Upper lobe of right lung (tissue), 1 donor: Measurements from ENCODE around the gene RPS15. TPM values are rescaled to one million over a fixed set of nuclear protein-coding genes. Genes with fewer than 3 reads are reported as not detected.

Experiments used
- ATAC-seq: fragments of 200-7000 bp; cut with Tn5 transposase; one replicate; pipeline ENCODE4 v1.9.1; 2020; ENCODE audit warnings: mild to moderate bottlenecking, moderate library complexity
- DNase-seq: peaks from one replicate; pipeline ENCODE4 v3.0.0-alpha.2; 2020
- H3K27ac ChIP-seq: fragments of 200-600 bp; one replicate; pipeline ENCODE4 v1.8.0; 2022
- H3K27me3 ChIP-seq: fragments of 200-600 bp; one replicate; pipeline ENCODE4 v1.8.0; 2022; ENCODE audit warnings: mild to moderate bottlenecking
- H3K36me3 ChIP-seq: fragments of 200-600 bp; one replicate; pipeline ENCODE4 v1.8.0; 2022
- H3K4me1 ChIP-seq: fragments of 200-600 bp; one replicate; pipeline ENCODE4 v1.8.0; 2022
- H3K4me3 ChIP-seq: fragments of 200-600 bp; one replicate; pipeline ENCODE4 v1.8.0; 2022; ENCODE audit warnings: mild to moderate bottlenecking
- H3K9me3 ChIP-seq: fragments of 200-600 bp; one replicate; pipeline ENCODE4 v1.8.0; 2022
- CTCF ChIP-seq: fragments of 200-600 bp; IDR thresholded peaks from one replicate; pipeline ENCODE4 v1.8.0; 2022; ENCODE audit warnings: antibody characterized with exemption
- intact Hi-C: fragments of 100-400 bp; cut with DNase I; formaldehyde crosslinking; loops from one replicate; pipeline ENCODE4 v1.11.0; 2022
- total RNA-seq: library from RNA; stranded (reverse); fragmentation: NEBNext Ultra II Directional; extraction: Animal tissue kit (Norgen Biotek cat#: 25700); gene quantifications from one replicate; pipeline ENCODE4 v1.2.1, GENCODE V29; 2021
- donor health status: DM: no; HTN: yes; CAD: no; lungs with severe emphysema.

The RPS15 gene
- total RNA-seq, 1 donor from 2014 or later, result 841 TPM

- no peaks in the 10 kb centered on the region for H3K27me3 ChIP-seq
Measured at GRCh38 chr19:1481224-1481892, 43.2 kb downstream of the RPS15 start.

GRCh38 chr19:1481893-1482360 lies 43.7 kb downstream of the RPS15 start:
- peaks cover 11% of the 10 kb centered on the region for H3K4me1 ChIP-seq
- no peak overlapping the region for H3K4me3 ChIP-seq
- ATAC-seq (no peak), DNase-seq (peak; percentile 65)
- intact Hi-C loops, result no loop called here
- H3K27ac ChIP-seq, result no peak overlapping the region
- no peak for TF ChIP-seq CTCF
- no peaks in the 10 kb centered on the region for H3K36me3 ChIP-seq
- H3K9me3 ChIP-seq, result no peaks in the 10 kb centered on the region
- no peaks in the 10 kb centered on the region for H3K27me3 ChIP-seq

More at GRCh38 chr19:1481224-1481892, 43.2 kb downstream of the RPS15 start:
- no peak for TF ChIP-seq CTCF
- intact Hi-C loops, result no loop called here
- Histone ChIP-seq H3K4me1 (peaks cover 11% of the 10 kb centered on the region), H3K27ac (no peak overlapping the region), H3K36me3 (no peaks in the 10 kb centered on the region), H3K9me3 (no peaks in the 10 kb centered on the region), H3K4me3 (no peak overlapping the region)
- no peak for ATAC-seq
- no peak for DNase-seq

GRCh38 chr19:1482361-1483130 lies 44.4 kb downstream of the RPS15 start:
- Histone ChIP-seq H3K4me1 (peaks cover 11% of the 10 kb centered on the region), H3K9me3 (no peaks in the 10 kb centered on the region), H3K27me3 (no peaks in the 10 kb centered on the region), H3K27ac (no peak overlapping the region), H3K36me3 (no peaks in the 10 kb centered on the region), H3K4me3 (no peak overlapping the region)
- intact Hi-C loops, result no loop called here
- TF ChIP-seq CTCF, result no peak
- ATAC-seq (no peak), DNase-seq (no peak)

- Histone ChIP-seq H3K4me1 (peaks cover 4% of the 10 kb centered on the region), H3K4me3 (no peak overlapping the region), H3K9me3 (no peaks in the 10 kb centered on the region), H3K36me3 (no peaks in the 10 kb centered on the region), H3K27me3 (no peaks in the 10 kb centered on the region), H3K27ac (no peak overlapping the region)
- ATAC-seq, result no peak
- DNase-seq, result no peak
- TF ChIP-seq CTCF, result no peak
- intact Hi-C loops, result no loop called here
Measured at GRCh38 chr19:1483131-1483978, 45.2 kb downstream of the RPS15 start.

- H3K36me3 ChIP-seq, result no peaks in the 10 kb centered on the region
- peaks cover 3% of the 10 kb centered on the region for H3K4me1 ChIP-seq
- H3K4me3 ChIP-seq, result no peak overlapping the region
- no peak for DNase-seq
- no peaks in the 10 kb centered on the region for H3K27me3 ChIP-seq
- no peaks in the 10 kb centered on the region for H3K9me3 ChIP-seq
- H3K27ac ChIP-seq, result no peak overlapping the region
- intact Hi-C loops, result no loop called here
- TF ChIP-seq CTCF, result no peak
- no peak for ATAC-seq
Measured at GRCh38 chr19:1483979-1484428, 45.8 kb downstream of the RPS15 start.
